D721Med (cell line): ENCODE results near the gene RSF1.

Experiments
- DNase-seq: peaks from one replicate; pipeline ENCODE4 v3.0.0; 2011; ENCODE audit warnings: low spot score; ENCODE audit not compliant: insufficient read length
- FAIRE-seq: peaks from 2 replicates; lab custom pipeline; 2011; peaks lifted over from hg19 to GRCh38; lab: Jason Lieb, UNC
- TF ChIP-seq, protein P1 (sequence below): IDR thresholded peaks from 2 replicates; pipeline ENCODE4 v1.5.1; 2012; ENCODE audit warnings: mild to moderate bottlenecking, control low read depth; ENCODE audit not compliant: insufficient read depth; ENCODE audit errors: missing control alignments

RSF1 gene

DNA sequence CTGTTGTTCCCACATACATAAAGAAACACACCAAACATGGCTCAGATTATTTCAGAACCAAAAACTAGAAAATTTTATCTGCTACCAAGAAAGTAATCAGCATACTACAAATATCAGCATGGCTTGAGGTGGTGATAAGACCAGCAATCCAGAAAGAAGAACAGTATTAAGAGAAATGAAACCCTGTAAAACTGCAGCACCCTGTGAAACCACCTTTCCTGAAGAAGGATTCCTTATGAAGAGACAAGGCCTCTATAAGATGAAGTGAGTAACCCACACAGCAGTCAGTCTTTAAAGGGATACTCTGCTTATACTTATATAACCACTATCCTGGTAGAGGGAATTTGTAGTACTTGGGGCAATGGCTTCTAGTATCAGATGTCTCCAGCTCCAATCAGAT, 49.9 kb downstream of the RSF1 start:
- FAIRE-seq (no peak), DNase-seq (no peak)
- TF ChIP-seq, protein P1, sequence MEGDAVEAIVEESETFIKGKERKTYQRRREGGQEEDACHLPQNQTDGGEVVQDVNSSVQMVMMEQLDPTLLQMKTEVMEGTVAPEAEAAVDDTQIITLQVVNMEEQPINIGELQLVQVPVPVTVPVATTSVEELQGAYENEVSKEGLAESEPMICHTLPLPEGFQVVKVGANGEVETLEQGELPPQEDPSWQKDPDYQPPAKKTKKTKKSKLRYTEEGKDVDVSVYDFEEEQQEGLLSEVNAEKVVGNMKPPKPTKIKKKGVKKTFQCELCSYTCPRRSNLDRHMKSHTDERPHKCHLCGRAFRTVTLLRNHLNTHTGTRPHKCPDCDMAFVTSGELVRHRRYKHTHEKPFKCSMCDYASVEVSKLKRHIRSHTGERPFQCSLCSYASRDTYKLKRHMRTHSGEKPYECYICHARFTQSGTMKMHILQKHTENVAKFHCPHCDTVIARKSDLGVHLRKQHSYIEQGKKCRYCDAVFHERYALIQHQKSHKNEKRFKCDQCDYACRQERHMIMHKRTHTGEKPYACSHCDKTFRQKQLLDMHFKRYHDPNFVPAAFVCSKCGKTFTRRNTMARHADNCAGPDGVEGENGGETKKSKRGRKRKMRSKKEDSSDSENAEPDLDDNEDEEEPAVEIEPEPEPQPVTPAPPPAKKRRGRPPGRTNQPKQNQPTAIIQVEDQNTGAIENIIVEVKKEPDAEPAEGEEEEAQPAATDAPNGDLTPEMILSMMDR, result no peak

DNA sequence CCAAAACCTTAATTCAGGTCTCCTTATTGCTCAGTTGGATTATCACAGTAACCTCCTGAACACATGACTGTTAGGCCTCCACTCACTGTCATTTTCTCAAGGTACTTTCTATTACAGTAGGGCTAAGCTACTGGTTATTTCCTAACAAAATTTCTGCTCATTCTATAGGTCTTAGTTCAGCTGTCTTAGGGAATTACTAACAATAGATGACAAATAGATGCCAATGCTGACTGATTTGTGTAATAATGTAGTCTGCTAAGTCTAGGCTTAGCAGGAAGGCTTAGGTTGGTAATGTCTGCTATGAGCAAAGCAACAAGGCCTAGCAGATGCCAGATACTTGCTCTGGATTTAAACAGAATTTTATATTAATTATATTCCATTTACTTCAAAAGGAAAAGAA, 58.1 kb downstream of the RSF1 start:
- FAIRE-seq, result no peak
- TF ChIP-seq, protein P1, result no peak
- no peak for DNase-seq

DNA sequence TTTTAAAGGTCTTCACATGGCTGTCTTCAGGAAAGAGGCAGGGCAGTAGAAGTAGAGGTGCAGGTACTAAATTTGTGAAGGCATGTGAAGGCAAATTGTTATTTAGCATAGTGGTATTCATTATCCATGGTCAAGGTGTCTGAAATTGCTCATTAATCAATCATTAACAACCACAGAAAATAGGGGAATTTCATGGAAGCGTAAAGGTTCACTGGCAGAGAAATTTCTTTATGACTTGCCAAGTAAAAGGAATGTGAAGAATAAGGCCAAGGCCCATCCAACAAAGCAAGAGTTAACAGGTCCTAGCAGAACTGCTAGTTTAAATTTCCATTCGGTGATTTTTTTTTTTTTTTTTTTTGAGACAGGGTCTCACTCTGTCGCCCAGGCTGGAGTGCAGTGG, 59.0 kb downstream of the RSF1 start:
- no peak for DNase-seq
- TF ChIP-seq, protein P1, result no peak
- no peak for FAIRE-seq

DNA sequence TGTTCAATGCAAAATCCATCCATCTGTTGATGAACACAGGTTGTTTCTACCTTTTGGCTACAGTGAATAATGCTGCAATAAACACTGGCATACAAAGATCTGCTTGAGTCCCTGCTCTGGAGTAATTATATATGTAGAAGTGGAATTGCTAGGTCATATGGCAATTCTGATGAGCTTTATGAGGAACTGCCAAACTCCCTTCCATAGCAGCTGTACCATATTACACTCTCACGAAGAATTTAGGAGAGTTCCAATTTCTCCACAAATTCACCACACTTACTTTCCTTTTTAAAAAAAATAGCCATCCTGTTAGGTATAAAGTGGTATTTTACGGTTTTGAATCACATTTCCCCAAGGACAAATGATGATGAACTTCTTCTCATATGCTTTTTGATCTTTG, 62.2 kb downstream of the RSF1 start:
- TF ChIP-seq, protein P1, result no peak
- FAIRE-seq, result no peak
- DNase-seq, result no peak

DNA sequence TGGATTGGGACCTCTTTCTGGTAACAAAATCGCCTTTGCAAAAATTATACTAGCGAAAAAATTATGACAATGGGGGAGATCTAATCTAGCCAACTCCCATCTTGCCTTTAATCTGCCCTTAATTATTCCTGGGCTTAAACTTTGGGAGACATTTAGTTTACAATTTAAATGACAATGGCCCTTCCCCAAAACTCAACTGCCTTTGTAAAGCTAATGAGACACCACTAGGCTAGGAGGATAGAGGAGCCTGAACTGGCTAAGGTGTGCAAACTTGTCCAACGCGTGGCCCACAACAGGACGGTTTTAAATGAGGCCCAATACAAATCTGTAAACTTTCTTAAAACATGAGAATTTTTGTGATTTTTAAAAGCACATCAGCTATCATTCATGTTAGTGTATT, 67.3 kb downstream of the RSF1 start:
- no peak for DNase-seq
- no peak for FAIRE-seq
- TF ChIP-seq, protein P1, result no peak

DNA sequence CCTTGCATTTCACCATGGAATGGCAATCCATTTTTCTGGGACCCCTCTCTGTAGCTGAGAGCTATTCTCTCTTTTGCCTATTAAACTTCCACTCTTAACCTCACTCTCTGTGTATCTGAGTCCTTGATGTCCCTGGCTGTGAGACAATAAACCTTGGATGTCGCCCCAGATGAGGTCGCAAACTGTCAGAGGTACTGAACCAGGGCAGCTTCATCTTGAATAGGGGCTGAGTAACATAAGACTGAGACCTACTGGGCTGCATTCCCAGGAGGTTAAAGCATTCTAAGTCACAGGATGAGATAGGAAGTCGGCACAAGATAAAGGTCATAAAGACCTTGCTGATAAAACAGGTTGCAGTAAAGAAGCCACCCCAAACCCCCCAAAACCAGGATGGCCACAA, 68.0 kb downstream of the RSF1 start:
- TF ChIP-seq, protein P1, result no peak
- FAIRE-seq, result no peak
- no peak for DNase-seq

DNA sequence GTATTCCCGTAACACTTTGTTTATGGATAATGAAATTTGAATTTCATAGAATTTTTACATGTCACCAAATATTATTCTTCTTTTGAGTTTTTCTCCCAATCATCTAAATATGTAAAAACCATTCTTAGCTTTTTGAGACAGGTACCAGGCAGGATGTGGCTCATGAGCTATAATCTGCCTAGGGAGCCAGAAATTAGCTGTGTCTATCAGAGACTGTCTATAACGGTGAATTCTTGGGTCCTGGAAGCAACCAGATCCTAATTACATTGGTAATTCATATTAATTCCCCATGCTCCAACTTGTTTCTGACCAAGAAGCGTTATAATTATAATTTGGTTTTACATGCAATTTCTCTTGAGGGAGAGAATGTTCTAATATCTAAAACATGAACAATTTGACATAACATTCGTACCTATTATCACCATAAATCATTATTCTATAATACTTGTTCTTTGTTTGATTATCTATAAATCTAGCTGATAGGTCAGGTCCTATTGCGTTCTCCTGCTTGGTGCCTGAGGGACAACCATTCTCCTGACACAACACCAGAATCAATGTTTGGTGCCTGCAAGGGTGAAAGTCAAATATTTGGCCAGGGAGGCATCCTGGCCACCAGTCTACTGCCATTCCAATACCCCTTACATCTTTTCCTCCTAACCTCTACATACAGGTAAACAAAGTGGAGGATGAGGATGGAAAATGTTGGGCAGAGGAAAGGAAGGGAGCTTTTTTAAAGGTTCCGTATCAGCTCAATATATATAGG, 69.9 kb downstream of the RSF1 start:
- FAIRE-seq (no peak), DNase-seq (no peak)
- TF ChIP-seq, protein P1, result no peak
